GM10847 (cell line): ENCODE results near the gene INTS1.

Source experiments
- POLR2A ChIP-seq: IDR thresholded peaks from 2 replicates; pipeline ENCODE4 v1.6.1; 2011; ENCODE audit not compliant: insufficient read length; ENCODE audit errors: extremely low read depth

Gene INTS1

DNA sequence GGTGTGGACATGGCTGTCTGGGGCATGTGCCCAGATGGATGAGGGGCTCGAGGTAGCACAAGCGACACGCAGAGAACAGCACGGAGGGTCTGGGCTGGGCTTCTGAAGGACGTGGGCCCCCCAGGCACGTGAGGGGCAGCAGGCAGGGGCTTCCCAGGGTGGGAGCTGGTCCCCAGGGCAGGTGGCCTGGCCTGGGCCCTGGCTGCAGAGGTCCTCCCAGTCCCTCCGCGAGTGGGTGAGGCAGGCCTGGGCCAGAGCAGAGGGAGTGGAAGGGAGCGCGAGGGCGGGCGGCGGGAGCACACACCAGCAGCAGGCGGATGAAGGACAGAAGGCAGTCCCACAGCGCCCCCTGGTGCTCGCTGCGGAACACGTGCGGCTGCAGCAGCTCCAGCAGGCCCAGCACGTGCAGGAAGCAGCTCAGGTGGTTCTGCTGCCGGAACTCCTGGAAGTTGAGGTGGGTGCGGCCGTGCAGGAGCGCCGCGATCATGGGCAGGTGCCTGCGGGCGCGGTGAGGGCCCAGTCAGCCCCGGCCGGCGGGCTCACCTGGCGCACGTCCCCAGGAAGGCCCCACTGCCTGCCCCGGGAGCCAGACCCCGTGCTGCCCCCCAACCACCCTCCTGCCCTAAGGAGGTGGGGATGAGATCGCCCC, 30.2 kb downstream of the INTS1 start:
- no peak for TF ChIP-seq POLR2A

DNA sequence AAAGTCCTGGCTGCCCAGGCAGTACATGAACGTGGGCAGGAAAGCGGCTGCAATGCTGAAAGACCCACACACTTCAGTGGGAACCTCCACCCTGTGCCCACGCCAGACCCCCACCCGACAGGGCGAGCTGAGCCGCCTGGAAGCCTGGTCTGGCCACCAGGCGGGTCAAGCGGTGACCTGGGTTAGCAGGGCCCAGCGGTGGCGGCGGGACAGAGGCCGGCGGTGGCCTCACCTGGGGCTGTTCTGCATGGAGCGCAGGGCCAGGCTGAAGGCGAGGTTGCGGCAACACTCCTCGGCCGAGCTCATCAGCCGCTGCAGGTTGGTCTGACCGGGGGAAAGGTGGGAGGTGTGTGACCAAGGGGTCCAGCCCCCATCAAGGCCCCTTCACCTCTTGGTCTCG, 33.3 kb downstream of the INTS1 start:
- TF ChIP-seq POLR2A = no peak

DNA sequence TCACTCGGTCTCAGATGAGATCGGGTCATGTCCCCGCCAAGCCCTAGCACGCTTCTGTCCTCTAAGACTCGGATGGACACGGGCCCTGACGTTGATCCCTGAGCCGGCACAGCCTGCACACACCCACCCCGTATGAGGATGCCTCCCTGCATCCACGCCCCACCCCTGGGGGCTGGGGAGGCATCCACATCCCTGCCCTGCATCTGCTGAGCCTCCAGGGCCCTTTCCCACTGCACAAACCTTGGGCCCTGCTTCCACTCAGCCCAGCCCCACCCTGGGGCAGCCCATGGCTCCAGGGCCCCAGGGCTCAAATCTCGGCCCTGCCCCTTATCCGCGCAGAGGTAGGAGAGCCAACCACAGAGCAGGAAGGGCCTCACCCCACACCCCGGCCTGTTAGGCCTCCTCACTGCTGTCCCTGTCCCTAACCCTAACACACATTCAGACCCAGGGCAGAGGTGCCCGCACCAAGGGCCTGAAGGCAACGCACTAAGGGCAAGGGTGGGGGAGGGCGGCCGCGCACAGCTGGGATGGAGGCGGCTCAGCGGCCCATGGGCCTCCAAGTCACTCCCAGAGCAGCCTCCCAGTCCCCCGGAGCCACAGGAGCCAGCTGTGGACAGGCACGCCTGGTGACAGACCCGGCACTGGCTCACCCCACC, 35.4 kb downstream of the INTS1 start:
- no peak for TF ChIP-seq POLR2A

DNA sequence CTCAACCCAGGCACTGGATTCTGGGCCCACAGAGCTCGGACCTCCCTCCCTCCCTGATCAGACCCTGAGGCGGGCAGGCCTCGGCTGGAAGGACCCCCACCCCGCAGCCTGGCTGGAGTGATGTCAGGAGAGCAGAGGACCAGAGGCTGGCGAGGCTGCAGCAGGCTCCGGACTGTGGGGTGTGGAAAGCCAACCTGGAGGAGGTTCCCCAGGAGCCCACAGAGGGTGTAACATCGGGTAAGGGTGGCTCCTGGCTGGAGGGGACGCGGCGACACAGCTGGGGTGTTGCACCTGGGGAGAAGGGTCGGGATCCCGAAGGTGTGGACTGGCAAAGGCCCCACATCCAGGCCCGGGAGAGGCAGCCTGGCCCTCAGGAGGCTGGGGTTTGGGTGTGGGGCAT, 36.0 kb downstream of the INTS1 start:
- no peak for TF ChIP-seq POLR2A

DNA sequence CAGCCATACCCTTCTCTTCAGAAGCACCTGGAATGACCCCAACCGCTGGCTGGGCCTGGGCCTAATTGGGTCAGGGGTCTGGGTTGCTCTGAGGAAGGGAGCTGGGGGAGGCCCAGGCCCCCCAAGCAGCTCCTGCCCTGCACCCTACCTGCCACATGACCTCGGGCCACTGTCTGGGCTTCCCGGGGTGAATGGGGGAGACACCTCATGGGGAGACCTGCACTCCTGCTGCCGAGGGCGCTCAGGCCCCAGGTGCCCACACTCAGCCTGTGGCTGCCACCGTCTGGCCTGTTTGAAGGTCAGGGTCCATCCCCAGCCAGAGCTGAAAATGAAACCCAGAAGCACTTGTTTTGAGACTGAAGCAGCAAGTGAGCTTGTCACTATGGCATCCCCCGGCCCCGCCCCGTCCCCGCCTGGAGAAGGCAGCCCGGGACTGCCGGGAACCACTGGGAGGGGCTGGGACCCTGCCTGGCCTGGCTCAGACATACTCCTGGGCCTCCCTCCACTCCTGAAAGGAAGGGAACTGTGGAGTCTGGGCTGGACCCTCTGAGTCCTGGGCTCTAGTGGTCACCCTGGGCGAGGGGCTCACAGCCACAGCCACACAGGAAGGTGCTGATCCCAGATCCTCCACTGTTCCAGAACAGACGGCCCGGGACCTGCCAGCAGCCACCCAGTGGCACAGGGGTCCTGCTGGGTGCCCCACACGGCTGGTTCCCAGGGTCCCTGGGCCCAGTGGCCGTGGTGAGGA, 37.5 kb downstream of the INTS1 start:
- TF ChIP-seq POLR2A = no peak

DNA sequence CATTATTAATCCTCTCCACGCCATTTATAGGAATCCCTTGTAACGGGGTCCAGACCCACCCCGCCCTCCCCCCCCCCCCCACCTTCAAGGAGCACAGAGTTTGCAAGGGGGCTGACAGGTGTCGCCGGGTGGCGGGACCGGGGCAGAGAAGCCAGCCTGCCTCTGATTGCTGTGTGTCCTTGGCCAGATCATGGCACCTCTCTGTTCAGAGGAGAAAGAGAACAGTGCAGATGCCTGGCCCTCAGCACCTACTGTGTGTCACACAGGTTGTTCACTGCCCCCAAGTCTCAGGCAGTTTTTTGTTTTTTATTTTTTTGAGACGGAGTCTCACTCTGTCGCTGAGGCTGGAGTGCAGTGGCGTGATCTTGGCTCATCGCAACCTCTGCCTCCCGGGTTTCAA, 39.5 kb downstream of the INTS1 start:
- no peak for TF ChIP-seq POLR2A

DNA sequence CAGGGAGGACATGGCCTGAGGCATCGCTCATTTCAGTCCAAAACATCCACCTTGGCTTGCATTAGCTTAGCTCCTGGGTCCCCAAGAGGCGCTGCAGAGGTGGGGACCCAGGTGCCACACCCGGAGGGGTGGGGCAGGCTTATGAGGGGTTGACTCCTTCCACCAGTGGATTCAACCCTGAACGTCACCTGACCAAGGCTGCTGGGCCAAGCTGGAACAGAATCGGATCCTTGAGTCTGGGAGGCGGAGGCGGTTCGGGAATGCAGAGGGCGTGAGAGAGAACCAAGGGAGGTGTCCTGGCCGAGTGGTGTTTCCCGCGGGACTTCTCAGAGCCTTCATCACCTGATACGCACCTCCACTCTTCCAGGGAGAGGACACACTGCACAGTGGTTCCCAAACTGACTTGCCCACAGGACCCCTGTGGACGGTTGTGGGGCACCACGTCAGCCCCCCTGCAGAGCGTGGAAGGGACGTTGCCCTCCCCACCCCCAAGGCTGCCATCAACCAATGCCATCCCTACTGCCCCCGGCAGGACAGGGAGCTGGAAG, 40.4 kb downstream of the INTS1 start:
- TF ChIP-seq POLR2A = no peak

DNA sequence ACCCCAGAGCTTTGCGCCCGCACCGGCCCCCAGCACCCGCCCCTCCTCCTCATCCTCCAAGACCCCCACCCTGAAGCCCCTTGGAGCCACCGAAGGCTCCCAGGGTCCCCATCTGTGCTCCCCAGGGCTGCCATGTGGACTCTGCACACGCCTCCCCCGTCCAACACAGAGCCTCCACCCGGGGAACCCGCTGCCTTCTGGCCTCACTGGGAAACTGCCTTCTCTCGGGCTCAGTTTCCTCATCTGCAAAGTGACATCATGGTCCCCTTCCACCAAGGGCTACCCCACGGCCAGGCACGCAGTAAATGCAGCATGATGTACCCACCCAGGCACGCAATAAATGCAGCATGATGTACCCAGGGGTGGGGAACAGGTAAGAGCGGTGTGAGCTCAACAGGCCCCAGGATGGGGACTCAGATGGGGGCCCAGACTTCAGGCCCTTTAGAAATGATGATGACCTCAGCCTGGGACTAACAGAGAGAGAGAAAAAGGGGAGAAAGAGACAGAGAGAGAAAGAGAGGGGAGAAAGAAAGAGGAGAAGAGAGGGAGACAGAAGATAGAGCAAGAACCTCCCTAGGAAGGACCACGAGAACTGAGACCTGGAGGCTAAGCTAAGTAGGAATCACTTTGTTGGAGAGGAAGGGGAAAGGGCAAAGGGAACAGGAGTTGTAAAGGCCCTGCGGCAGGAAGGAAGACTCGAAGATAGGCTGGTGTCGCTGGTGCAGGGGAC, 42.4 kb downstream of the INTS1 start:
- no peak for TF ChIP-seq POLR2A

DNA sequence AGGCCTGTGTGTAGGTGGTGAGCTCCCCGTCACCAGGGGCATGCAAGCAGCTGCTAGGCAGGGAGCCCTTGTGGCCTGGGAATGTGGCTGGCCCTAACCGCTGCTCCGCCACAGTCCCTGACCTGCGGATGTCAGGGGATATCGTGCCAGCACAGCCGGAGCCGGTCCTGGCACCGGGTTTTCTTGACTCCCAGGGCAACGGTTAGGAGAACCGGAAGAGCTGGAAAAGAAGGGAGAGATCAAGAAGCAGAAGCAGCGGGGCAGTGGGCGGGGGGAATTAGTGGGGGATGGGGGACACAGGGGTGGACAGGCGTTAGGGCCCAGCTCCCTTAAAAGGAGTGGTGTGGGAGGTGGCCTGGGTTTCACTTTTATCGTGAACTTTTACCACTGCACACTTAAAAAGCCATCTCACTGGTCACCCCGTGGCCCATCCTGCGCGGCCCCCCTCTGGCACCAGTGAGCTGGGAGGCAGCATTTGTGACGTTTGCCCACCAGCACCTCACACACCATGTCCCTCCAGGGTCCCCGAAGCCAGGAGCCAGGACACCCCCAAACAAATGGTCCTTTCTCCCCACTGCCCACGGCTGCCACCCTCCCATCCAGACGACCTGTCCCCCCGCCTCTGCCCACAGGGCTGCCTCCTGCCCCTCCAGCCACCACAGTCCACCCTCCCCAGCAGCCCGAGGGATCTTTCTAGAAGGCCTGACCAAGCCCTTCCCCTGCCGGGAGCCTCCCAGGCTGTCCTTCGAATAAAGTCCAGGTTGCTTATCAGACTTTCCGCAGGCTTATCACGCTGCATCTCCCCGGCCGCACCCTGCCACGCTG, 43.2 kb downstream of the INTS1 start:
- no peak for TF ChIP-seq POLR2A

DNA sequence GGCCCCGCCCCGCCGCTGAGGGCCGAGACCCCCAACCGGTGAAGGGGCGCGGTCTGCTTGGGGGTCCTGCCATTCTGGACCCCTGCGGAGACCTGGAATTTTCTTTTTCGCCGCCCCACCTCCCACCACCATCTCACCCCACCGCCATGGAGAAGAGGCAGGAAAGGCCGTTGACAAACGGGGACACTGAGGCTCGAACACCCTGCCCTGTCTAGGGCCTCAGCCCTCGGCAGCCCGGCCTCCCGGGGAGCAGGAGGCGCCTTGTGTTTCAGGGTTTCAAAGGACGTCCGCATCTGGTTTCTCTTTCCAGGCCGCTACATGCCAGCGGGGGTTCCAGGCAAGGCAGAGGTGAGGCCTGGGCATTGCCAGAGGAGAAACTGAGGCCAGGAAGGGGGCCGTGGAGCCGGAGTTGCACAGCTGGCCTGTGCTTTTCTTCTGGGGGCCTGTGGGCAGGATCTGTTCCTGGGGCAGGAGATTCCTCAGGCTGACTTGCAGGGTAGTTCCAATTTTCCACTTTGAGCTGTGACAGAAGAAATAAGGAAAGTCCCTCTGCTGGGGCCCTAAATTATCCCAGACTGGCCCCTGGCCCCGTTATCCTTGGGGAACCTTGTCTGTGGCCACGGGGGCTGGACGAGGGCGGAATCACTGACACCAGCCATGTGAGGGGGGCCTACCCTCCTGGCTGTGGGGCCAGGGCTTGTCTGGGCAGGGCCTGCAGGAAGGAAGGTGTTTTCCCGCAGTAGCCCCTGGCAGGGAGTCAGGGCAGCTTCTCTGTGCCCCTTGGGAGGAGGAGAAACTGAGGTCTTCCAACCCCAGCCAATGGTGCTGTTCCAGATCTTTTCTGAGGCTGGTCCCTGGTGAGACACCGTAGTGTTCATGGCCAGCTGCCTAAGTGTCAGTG, 44.0 kb downstream of the INTS1 start:
- no peak for TF ChIP-seq POLR2A

DNA sequence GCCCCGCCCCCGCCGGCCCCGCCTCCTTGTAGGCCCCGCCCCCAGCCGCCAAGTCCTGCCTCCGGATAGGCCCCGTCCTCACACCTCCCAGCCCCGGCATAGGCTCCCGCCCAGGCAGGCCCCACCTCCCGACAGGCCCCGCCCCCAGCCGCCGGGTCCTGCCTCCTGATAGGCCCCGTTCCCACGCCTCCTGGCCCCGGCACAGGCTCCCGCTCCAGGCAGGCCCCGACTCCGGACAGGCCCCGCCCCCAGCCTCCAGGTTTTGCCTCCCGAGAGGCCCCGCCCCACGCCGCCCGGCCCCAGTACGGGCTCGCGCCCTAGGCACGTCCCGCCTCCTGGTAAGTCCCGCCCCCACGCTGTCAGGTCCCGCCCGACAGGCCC, 44.7 kb downstream of the INTS1 start:
- TF ChIP-seq POLR2A = no peak

DNA sequence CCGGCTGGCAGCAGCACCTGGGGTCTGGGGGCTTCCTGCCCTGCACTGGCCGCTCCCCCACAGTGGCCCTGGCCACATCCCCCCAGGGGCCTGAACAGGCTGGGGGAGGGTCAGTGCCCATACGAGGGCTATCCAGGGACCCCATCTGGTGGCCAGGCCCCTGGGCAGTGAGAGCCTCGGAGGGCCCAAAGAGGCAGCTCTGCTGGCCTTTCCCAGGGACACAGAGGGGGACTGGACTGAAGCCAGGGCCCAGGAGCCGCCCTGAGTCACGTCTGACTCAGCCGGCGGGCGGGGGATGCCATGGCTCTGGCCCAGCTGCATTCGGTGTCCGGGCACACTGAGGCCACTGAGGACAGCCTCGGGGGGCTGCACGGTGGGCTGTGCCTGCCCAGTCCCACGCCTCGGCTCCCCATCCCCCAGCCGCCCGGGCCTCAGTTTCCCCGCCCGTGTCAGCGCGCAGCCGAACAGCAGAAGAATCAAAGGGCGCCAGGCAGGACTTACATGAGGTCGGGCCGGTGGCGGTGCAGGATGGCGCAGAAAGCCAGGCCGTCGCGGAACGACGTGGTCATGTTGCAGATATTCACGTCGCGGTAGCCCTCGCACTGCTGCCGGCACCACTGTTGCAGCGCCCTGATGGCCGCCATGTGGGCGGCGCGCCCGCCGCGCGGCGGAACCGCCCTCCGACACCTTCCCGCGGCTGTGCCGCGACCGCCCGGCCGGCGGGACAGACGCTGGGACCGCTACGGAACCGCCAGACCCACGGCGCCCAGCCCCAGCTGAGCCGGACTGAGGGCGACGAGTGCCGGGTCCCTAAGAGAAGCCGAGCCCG, 45.3 kb downstream of the INTS1 start, which contains the start of gene MICALL2:
Gene MICALL2, minus strand, starts transcription at position 788 of the 829 bp plus-strand sequence. Its CDS starts 144 bp downstream, at position 644.
- no peak for TF ChIP-seq POLR2A
